ENCODE measurements around the gene ERFL. TPM values are rescaled to one million over a fixed set of nuclear protein-coding genes. Genes with fewer than 3 reads are reported as not detected.

Gene ERFL
- not detected in 2 replicates for total RNA-seq

DNA sequence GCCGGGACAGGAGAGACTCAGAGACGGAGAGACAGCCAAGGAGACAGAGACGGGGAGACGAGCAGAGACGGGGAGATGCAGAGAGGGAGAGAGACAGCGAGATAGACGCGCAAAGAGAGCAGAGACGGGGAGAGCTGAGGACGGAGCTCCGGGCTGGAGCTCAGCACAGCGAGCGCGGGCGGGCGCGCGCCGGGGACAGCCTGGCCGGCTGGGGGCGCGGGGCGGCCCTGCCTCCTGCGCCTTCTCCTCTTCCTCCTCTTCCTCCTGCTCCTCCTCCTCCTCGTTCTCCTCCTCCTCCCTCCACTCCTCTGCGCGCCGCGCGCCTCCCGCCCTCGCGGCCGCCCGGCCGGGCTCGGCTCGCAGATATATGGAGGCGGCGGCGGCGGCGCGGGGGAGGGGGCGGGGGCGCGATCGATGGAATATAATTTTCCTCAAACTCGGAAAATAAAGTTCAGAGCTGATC lies at the start of gene ERFL:
ERFL (minus strand) TSS at position 229 of the 463 bp plus-strand sequence. CDS start 15,530 bp downstream, outside the sequence.

DNA sequence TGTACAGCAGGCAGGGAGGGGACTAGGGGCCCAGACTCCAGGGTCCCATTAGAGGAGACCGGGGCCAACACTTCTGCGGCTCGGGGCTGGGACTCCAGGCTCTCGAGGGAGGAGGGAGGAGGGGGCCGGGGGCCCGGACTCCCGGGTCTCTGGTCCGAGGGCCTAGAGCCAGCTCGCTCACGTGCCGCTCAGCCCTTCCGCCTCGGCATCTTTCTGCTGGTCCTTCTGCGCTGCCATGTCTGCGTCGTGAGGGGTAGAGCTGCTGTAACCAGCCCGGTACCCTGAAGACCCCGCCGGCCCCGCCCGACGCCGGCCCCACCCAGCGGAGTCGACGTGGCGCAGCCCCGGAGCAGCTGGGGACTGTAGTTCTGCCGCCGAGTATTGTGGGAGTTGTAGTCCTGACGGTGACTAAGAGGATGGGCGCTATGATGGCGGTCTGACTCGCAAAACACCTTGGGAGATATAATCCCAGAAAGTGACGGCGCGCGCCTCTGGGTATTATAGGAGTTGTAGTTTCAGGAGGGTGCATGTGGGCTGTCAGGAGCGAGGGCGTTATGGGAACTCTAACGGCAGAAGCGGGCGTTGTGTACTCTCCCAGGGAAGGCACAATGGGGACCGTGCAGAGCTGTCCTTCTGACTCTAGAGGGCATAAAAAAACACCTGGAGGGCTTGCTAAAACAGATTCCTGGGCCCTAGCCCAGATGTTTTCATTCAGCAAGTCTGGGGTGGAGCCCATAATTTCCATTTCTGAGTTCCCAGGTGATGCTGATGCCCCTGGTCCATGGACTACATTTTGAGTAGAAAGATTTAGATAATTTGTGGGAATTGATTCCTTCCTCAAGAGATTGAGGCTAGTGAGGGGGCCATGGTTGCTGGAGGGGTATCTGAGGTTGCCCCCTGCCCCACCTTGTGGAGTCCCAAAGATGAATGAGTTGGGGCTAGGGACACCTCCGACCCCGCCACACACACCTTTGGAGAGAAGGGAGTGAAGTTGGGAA lies 31.1 kb upstream of the ERFL start, which contains the start of gene RABAC1:
RABAC1 (minus strand) TSS at position 266 of the 998 bp plus-strand sequence; CDS start at position 237, 29 bp downstream.

DNA sequence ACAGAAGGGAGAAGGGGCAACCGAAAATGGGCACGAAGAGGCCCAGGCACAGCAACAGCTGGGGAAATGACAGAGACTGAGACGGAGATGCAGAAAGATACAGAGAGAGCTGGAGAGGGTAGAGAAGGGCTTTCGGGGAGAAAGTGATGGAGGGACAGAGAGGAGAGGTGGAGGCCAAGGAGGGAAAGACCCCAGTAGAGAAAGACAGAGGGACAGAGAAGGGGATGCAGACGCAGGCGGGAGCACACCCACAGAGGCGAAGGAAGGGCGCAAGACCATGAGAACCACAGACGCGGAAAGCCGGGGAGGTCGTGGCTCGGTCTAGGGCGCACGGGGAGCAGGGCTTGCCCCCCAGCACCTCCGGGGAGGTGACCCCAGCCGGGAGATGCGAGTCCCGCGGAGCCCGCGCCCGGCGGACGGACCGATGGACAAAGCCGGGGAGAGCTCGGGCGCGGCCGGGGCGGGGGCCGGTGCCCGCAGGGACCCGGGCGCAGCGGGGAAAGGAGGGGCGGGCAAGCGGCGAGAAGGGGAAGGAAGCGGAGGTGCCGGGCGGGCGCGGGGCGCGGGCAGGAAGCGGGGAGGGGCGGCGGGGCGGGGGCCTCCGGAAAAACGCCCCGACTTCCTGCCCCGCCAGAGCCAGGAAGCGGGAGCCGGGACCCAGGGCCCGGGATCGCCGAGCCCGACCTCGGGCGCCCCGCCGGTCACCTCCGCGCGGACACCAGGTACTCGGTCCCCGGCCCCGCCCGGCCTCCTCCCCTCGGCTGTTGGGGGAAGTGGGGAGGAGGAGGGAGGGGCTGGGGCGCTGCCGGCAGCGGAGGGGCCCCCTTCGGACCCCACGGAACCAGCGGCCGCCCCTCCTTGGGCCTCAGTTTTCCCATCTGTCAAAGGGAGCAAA lies 45.4 kb downstream of the ERFL start, which contains the start of gene ARHGEF1:
ARHGEF1 (plus strand) TSS at position 617 of the 895 bp plus-strand sequence. CDS start 4,899 bp downstream, outside the sequence.

DNA sequence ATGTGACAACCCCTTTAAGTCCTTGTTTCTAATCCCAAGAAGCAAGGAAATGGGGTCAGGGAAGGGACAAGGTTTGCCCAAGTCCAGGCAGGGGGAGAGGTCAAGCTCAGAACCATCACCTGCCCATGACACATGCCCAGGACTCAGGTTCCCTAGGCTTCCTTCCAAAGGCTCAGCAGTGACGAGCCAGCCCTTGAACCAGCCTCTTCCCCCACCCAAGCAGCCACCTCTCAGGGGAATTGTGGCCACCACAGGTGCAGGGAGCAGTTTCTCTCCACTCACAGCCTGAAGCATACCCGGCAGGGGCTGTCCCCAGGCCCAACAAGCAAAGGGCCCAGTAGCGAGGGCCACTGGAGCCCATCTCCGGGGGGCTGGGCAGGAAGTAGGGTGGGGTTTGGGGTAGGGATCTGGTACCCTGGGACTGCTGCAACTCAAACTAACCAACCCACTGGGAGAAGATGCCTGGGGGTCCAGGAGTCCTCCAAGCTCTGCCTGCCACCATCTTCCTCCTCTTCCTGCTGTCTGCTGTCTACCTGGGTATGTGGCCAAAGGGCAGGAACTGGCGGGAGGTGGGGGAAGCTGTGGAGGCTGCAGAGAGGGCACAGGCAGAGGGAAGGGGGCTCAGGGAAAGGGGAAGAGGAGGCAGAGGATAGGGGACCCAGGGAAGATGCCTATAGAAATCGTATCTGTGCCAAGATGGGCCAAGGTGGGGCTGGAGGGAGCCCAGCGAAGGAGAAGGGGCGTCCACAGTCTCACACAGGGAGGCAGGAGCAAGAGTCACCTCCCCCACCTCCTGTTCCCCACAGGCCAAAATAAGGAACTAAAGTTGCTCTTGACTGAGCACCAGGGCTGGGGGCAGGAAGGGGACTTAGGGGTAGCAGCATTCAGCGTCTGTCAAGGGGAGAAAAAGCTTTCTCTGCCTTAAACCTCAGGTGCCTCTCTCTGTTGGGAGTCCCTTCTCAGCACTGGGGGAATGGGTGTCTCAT lies 51.1 kb downstream of the ERFL start, which contains the start of gene CD79A:
CD79A (plus strand) TSS at position 433 of the 986 bp plus-strand sequence; CDS start at position 459, 26 bp downstream.

DNA sequence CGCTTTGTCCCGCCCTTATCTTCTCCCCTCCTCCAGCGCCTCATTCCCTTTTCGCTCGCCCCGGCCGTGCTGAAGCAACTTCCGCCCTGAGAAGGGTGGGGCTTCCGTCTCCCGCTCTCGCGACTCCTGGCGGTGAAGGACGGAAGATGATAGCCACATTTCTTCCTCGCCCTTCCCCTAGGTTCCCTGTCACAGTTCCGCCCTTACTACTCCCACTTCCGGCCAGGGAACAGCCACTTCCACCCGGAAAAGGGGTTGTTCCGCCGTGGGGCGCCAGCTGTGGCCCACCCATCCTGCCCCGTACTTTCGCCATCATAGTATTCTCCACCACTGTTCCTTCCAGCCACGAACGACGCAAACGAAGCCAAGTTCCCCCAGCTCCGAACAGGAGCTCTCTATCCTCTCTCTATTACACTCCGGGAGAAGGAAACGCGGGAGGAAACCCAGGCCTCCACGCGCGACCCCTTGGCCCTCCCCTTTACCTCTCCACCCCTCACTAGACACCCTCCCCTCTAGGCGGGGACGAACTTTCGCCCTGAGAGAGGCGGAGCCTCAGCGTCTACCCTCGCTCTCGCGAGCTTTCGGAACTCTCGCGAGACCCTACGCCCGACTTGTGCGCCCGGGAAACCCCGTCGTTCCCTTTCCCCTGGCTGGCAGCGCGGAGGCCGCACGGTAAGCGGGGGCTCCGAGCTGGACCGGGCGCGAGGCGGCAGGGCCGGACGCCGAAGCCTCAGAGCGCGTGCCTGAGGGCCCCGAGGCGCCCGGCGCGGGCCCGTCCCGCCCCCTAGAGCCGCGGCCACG lies 68.4 kb downstream of the ERFL start, which contains the start of gene RPS19:
RPS19 (plus strand) TSS at position 638 of the 801 bp plus-strand sequence. CDS start 520 bp downstream, outside the sequence.

Other genes with a start within 250 kb of the ERFL start
- gene CEACAM7, start 240.2 kb downstream of the ERFL start, total RNA-seq: 0.57 TPM in 1 of 2 replicates, not detected in the other
- not detected in 2 replicates for gene CEACAM5, start 219.8 kb downstream of the ERFL start, total RNA-seq
- not detected in 2 replicates for gene CEACAM6, start 172.9 kb downstream of the ERFL start, total RNA-seq
- gene CEACAM3, start 131.9 kb downstream of the ERFL start, total RNA-seq: not detected in 2 replicates
- not detected in 2 replicates for gene LYPD4, start 83.8 kb downstream of the ERFL start, total RNA-seq
- gene DMRTC2, start 83.4 kb downstream of the ERFL start, total RNA-seq: not detected in 2 replicates
- 1,287 and 1,298 TPM in 2 replicates for gene RPS19, start 68.2 kb downstream of the ERFL start, total RNA-seq
- not detected in 2 replicates for gene CD79A, start 51.2 kb downstream of the ERFL start, total RNA-seq
- gene ARHGEF1, start 45.3 kb downstream of the ERFL start, total RNA-seq: 42.9 and 43.9 TPM in 2 replicates
- gene RABAC1, start 30.9 kb upstream of the ERFL start, total RNA-seq: 141 and 157 TPM in 2 replicates
- under 0.01 TPM in 1 of 2 replicates, not detected in the other for gene ATP1A3, start 65.8 kb upstream of the ERFL start, total RNA-seq
- gene GRIK5, start 141.8 kb upstream of the ERFL start, total RNA-seq: 0.06 TPM in 1 of 2 replicates, not detected in the other
- gene ZNF574, start 147.7 kb upstream of the ERFL start, total RNA-seq: 8.1 and 16.1 TPM in 2 replicates
- 0.16 and 1.4 TPM in 2 replicates for gene POU2F2, start 204.0 kb upstream of the ERFL start, total RNA-seq

Data from bladder microvascular endothelial cell (primary cell).